Tibial nerve (tissue), 4 donors: ENCODE results near the gene ACOT13. TPM values are rescaled to one million over a fixed set of nuclear protein-coding genes. Genes with fewer than 3 reads are reported as not detected.
"Not testable (repeated sequence)": the region's sequence is repeated elsewhere in the genome, so short reads cannot be mapped to it uniquely, and the experiment has no call there.

Experiments used
- DNase-seq, 2 donors: peaks; one replicate each; pipeline ENCODE4 v3.0.0-alpha.2; 2019; ENCODE audit warnings: low spot score in 2 of 2
- H3K27ac ChIP-seq, 4 donors: fragments of 200-600 bp; sonication (generic) in 3 of 4; one replicate each; pipeline ENCODE4 v1.5.1; 2017 to 2019; ENCODE audit warnings: mild to moderate bottlenecking in 1 of 4
- H3K27me3 ChIP-seq, 2 donors: fragments of 200-600 bp; sonication (generic) in 1 of 2; one replicate each; pipeline versions ENCODE4 v1.5.1 to v1.6.0; 2017 to 2019
- H3K36me3 ChIP-seq, 3 donors: fragments of 200-600 bp; sonication (generic); one replicate each; pipeline ENCODE4 v1.5.1; 2018 to 2019
- H3K4me1 ChIP-seq, 4 donors: fragments of 200-600 bp; sonication (generic) in 3 of 4; one replicate each; pipeline ENCODE4 v1.5.1; 2017 to 2019
- H3K4me3 ChIP-seq, 4 donors: fragments of 200-600 bp; sonication (generic) in 3 of 4; one replicate each; pipeline ENCODE4 v1.5.1; 2017 to 2019; ENCODE audit warnings: mild to moderate bottlenecking in 1 of 4, moderate library complexity in 1 of 4
- H3K9me3 ChIP-seq, 4 donors: fragments of 200-600 bp; sonication (generic) in 3 of 4; one replicate each; pipeline ENCODE4 v1.5.1; 2017 to 2019
- CTCF ChIP-seq, 5 experiments: fragments of 200-600 bp in 3 of 5; fragments of 450-650 bp in 2 of 5; sonication (generic) in 3 of 5; IDR thresholded peaks; one replicate each; pipeline ENCODE4 v1.5.1; 2016 to 2019; ENCODE audit warnings: antibody characterized with exemption in 5 of 5, mild to moderate bottlenecking in 3 of 5, moderate library complexity in 2 of 5
- EP300 ChIP-seq, 2 donors: sonication (generic); formaldehyde crosslinking; IDR thresholded peaks; one replicate each; pipeline ENCODE4 v1.6.1; 2017; ENCODE audit warnings: antibody characterized with exemption in 2 of 2, mild to moderate bottlenecking in 1 of 2
- POLR2A ChIP-seq, 2 donors: fragments of 450-650 bp; IDR thresholded peaks; one replicate each; pipeline ENCODE4 v1.6.1; 2017; ENCODE audit warnings: antibody characterized with exemption in 2 of 2, mild to moderate bottlenecking in 2 of 2, moderate library complexity in 2 of 2
- WGBS, 2 donors: methylation state at CpG; one replicate each; pipeline ENCODE4 v1.1.5; 2018; 5-methylcytosine and 5-hydroxymethylcytosine counted together
- total RNA-seq, 4 donors: library from RNA; depleted of rRNA; stranded (reverse); fragments of >200 nt; gene quantifications; one replicate each; pipeline ENCODE4 v1.1.0, GENCODE V29; 2016

ACOT13 gene
- total RNA-seq, 4 donors from 2014 or later = 3.3 to 10.2 (median 7.5) TPM

DNA sequence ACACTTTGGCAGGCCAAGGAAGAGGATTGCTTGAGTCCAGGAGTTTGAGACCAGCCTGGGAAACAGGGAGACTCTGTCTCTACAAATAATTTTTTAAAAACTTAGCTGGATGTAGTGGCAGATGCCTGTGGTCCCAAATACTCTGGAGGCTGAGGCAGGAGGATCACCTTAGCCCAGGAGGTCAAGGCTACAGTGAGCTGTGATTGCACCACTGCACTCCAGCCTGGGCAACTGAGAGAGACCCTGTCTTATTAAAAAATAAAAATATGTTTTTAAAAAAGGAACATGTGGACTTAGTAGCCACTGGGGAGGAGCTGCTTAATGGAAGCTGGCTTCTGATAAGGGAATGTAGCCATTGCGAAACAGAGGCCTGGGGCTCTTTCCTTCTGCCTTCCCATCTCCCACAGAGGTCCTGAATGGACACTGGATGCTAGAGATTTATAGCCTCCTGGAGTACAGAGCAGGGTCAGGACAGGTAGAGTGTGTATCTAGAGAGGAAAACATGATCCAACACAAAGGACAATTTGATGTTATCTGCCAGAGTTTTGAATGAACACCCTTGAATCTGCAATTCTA, 86.1 kb downstream of the ACOT13 start:
- no peaks in the 10 kb centered on the region for H3K9me3 ChIP-seq
- 81 to 92% methylated on average over 1 of the region's 1 CpG for WGBS, 2 donors
- no peak for DNase-seq
- H3K4me3 ChIP-seq = no peak overlapping the region
- H3K36me3 ChIP-seq = no peaks in the 10 kb centered on the region
- no peaks in the 10 kb centered on the region for H3K27me3 ChIP-seq
- no peak overlapping the region for H3K27ac ChIP-seq
- H3K4me1 ChIP-seq = no peaks in the 10 kb centered on the region
- TF ChIP-seq EP300 (IDR thresholded peaks at IDR 0.05) = no peak
- no peak for TF ChIP-seq POLR2A (IDR thresholded peaks at IDR 0.05)
- TF ChIP-seq CTCF (IDR thresholded peaks at IDR 0.05) = no peak

GRCh38 chr6:24753545-24753944, 86.7 kb downstream of the ACOT13 start:
- Histone ChIP-seq H3K27ac (no peak overlapping the region), H3K9me3 (no peaks in the 10 kb centered on the region), H3K27me3 (no peaks in the 10 kb centered on the region), H3K4me1 (no peaks in the 10 kb centered on the region), H3K4me3 (no peak overlapping the region), H3K36me3 (no peaks in the 10 kb centered on the region)
- TF ChIP-seq EP300 (IDR thresholded peaks at IDR 0.05) (no peak), POLR2A (IDR thresholded peaks at IDR 0.05) (no peak)
- 83 to 85% methylated on average over 2 of the region's 2 CpGs for WGBS, 2 donors
- DNase-seq = no peak

DNA sequence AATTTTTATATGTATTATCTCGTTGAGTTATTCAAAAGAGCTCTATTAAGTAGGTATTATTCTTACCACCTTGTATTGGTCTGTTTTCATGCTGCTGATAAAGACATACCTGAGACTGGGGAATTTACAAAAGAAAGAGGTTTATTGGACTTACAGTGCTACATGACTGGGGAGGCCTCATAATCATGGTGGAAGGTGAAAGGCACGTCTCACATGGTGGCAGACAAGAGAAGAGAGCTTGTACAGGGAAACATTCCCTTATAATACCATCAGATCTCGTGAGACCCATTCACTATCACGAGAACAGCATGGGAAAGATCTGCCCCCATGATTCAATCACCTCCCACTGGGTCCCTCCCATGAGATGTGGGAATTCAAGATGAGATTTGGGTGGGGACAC, 87.5 kb downstream of the ACOT13 start:
- WGBS, 2 donors = 79 to 82% methylated on average over 4 of the region's 4 CpGs
- not testable (repeated sequence) for DNase-seq, H3K27me3 ChIP-seq, H3K27ac ChIP-seq, H3K9me3 ChIP-seq, H3K4me1 ChIP-seq, H3K4me3 ChIP-seq, H3K36me3 ChIP-seq

Other genes starting within 250 kb of the ACOT13 start
- 1 to 10 TPM; 2.7 to 3.6 (median 3.0) TPM for gene GPLD1, start 177.5 kb upstream of the ACOT13 start, total RNA-seq
- 10 to 100 TPM in 3 of 4 donors, 1 to 10 TPM in 1; 7.8 to 12.0 (median 11.5) TPM for gene ALDH5A1, start 172.1 kb upstream of the ACOT13 start, total RNA-seq
- under 1 TPM in 3 of 4 donors, not detected in 1; under 0.01 to 0.98 (median under 0.01) TPM for gene KIAA0319, start 20.9 kb upstream of the ACOT13 start, total RNA-seq
- gene TDP2, start 178 bp upstream of the ACOT13 start, total RNA-seq = 10 to 100 TPM; 24.9 to 32.0 (median 31.3) TPM
- 100 to 1,000 TPM in 1 of 4 donors, 10 to 100 TPM in 3; 55.9 to 122 (median 77.9) TPM for gene C6orf62, start 52.1 kb downstream of the ACOT13 start, total RNA-seq
- 10 to 100 TPM in 3 of 4 donors, 1 to 10 TPM in 1; 5.5 to 20.7 (median 13.9) TPM for gene GMNN, start 107.9 kb downstream of the ACOT13 start, total RNA-seq
- gene ARMH2, start 131.8 kb downstream of the ACOT13 start, total RNA-seq = not detected